IMR-90 (cell line): ENCODE measurements around the gene FSTL3. TPM values are rescaled to one million over a fixed set of nuclear protein-coding genes. Genes with fewer than 3 reads are reported as not detected.
A peak's percentile ranks its signal among the peaks of the same experiment; 100 is the strongest.

Source experiments
- ATAC-seq: fragments of 200-7000 bp; cut with Tn5 transposase; 2 replicates; pipeline ENCODE4 v1.9.1; 2020; ENCODE audit warnings: low read depth, mild to moderate bottlenecking, moderate library complexity
- BruUV-seq: library from RNA; stranded (reverse); fragments of 400-500 nt; replicated peaks from 2 replicates; lab custom pipeline; 2021; lab: Mats Ljungman, UMichigan
- CTCF ChIA-PET: fragments of 300-600 bp; formaldehyde crosslinking; extraction: SDS; loops from one replicate; lab custom pipeline; 2021; ENCODE audit warnings: antibody characterized with exemption; lab: Yijun Ruan, JAX
- POLR2A ChIA-PET: fragments of 300-600 bp; sonication (Branson Sonifier 250); formaldehyde crosslinking; loops from one replicate; lab custom pipeline; 2022; ENCODE audit warnings: antibody characterized with exemption; ENCODE audit not compliant: unreplicated experiment; lab: Charles Lee
- DNase-seq: peaks from one replicate; pipeline ENCODE4 v3.0.0; 2013
- H2AFZ ChIP-seq: replicated peaks from 2 replicates; pipeline ENCODE3; 2013; ENCODE audit warnings: low read length, mild to moderate bottlenecking; ENCODE audit not compliant: poor library complexity
- H2AK5ac ChIP-seq: 2 replicates; pipeline ENCODE4 v1.6.1; 2013; ENCODE audit warnings: low read depth, low read length, inconsistent platforms
- H2AK9ac ChIP-seq: replicated peaks from 2 replicates; pipeline ENCODE3; 2013; ENCODE audit warnings: mild to moderate bottlenecking, low read depth, low read length, moderate library complexity; ENCODE audit not compliant: poor library complexity
- H2BK120ac ChIP-seq: 2 replicates; pipeline ENCODE4 v1.6.1; 2013; ENCODE audit warnings: low read depth, low read length, inconsistent platforms
- H2BK15ac ChIP-seq: 3 replicates; pipeline ENCODE4 v1.6.1; 2013; ENCODE audit warnings: low read depth, low read length, inconsistent platforms
- H2BK20ac ChIP-seq: 2 replicates; pipeline ENCODE4 v1.6.1; 2013; ENCODE audit warnings: low read depth, mild to moderate bottlenecking, inconsistent platforms, low read length, moderate library complexity
- H2BK5ac ChIP-seq: 2 replicates; pipeline ENCODE4 v1.6.1; 2013; ENCODE audit warnings: mild to moderate bottlenecking, low read depth, low read length, inconsistent platforms; ENCODE audit not compliant: poor library complexity, severe bottlenecking
- H3K14ac ChIP-seq: replicated peaks from 2 replicates; pipeline ENCODE4 v1.6.1; 2013; ENCODE audit warnings: low read depth, low read length, inconsistent platforms
- H3K18ac ChIP-seq: 2 replicates; pipeline ENCODE4 v1.6.1; 2013; ENCODE audit warnings: low read depth, low read length, control low read depth
- H3K23ac ChIP-seq: 2 replicates; pipeline ENCODE4 v1.6.1; 2013; ENCODE audit warnings: low read depth, low read length, inconsistent platforms
- H3K27ac ChIP-seq: 2 replicates; pipeline ENCODE4 v1.5.1; 2013; ENCODE audit warnings: mild to moderate bottlenecking, control low read depth, low read length; ENCODE audit not compliant: insufficient read depth
- H3K27me3 ChIP-seq: 2 replicates; pipeline ENCODE4 v1.6.1; 2013; ENCODE audit warnings: low read length; ENCODE audit not compliant: control insufficient read depth, insufficient read depth
- H3K36me3 ChIP-seq: 2 replicates; pipeline ENCODE4 v1.6.1; 2013; ENCODE audit warnings: low read length, mixed read lengths; ENCODE audit not compliant: control insufficient read depth, insufficient read depth
- H3K4ac ChIP-seq: 2 replicates; pipeline ENCODE4 v1.6.1; 2013; ENCODE audit warnings: low read depth, low read length, inconsistent platforms
- H3K4me1 ChIP-seq: 2 replicates; pipeline ENCODE4 v1.6.1; 2013; ENCODE audit warnings: low read length, mixed read lengths; ENCODE audit not compliant: control insufficient read depth, insufficient read depth
- H3K4me2 ChIP-seq: 2 replicates; pipeline ENCODE4 v1.6.1; 2013; ENCODE audit warnings: low read depth, mild to moderate bottlenecking, control low read depth, low read length, moderate library complexity
- H3K4me3 ChIP-seq: 2 replicates; pipeline ENCODE4 v1.5.1; 2013; ENCODE audit warnings: low read depth, mild to moderate bottlenecking, control low read depth, low read length, moderate library complexity; ENCODE audit not compliant: insufficient read depth
- H3K56ac ChIP-seq: 2 replicates; pipeline ENCODE4 v1.6.1; 2013; ENCODE audit warnings: low read length, inconsistent platforms; ENCODE audit not compliant: insufficient read depth; ENCODE audit errors: extremely low read depth
- H3K79me1 ChIP-seq, 2 experiments: 2 replicates each; pipeline ENCODE4 v1.6.1; 2013; ENCODE audit warnings: low read length in 2 of 2, inconsistent platforms in 1 of 2, low read depth in 1 of 2
- H3K9ac ChIP-seq: 2 replicates; pipeline ENCODE4 v1.6.1; 2013; ENCODE audit warnings: low read depth, low read length, control low read depth
- H3K9me1 ChIP-seq: 2 replicates; pipeline ENCODE4 v1.6.1; 2013; ENCODE audit warnings: low read length, inconsistent platforms; ENCODE audit not compliant: insufficient read depth
- H3K9me3 ChIP-seq: 2 replicates; pipeline ENCODE4 v1.6.1; 2013; ENCODE audit warnings: low read length; ENCODE audit not compliant: control insufficient read depth, insufficient read depth
- H4K20me1 ChIP-seq: 2 replicates; pipeline ENCODE4 v1.6.1; 2013; ENCODE audit warnings: low read length, inconsistent platforms; ENCODE audit not compliant: insufficient read depth
- H4K5ac ChIP-seq: 2 replicates; pipeline ENCODE4 v1.6.1; 2013; ENCODE audit warnings: mild to moderate bottlenecking, low read depth, low read length, control low read depth
- H4K8ac ChIP-seq, 2 experiments: 2 replicates each; pipeline ENCODE4 v1.6.1; 2013; ENCODE audit warnings: low read depth in 2 of 2, low read length in 2 of 2, control low read depth in 1 of 2, inconsistent platforms in 1 of 2
- H4K91ac ChIP-seq: 2 replicates; pipeline ENCODE4 v1.6.1; 2013; ENCODE audit warnings: low read depth, low read length, inconsistent platforms; ENCODE audit not compliant: insufficient read depth
- BHLHE40 ChIP-seq: fragments of 150-350 bp; IDR thresholded peaks from 2 replicates; pipeline ENCODE4 v1.6.1; 2016; ENCODE audit warnings: mild to moderate bottlenecking, low read depth, low read length
- CEBPB ChIP-seq: IDR thresholded peaks from 2 replicates; pipeline ENCODE4 v1.6.1; 2012; ENCODE audit warnings: low read depth, low read length, improper control_type of control experiment
- CHD1 ChIP-seq: IDR thresholded peaks from 2 replicates; pipeline ENCODE4 v1.6.1; 2012; ENCODE audit warnings: low read depth, low read length, improper control_type of control experiment
- FOS ChIP-seq: fragments of 150-350 bp; IDR thresholded peaks from 2 replicates; pipeline ENCODE4 v1.6.1; 2016; ENCODE audit warnings: low read depth, low read length
- MAFK ChIP-seq: IDR thresholded peaks from 2 replicates; pipeline ENCODE4 v1.6.1; 2012; ENCODE audit warnings: low read depth, low read length, improper control_type of control experiment
- MAZ ChIP-seq: IDR thresholded peaks from 2 replicates; pipeline ENCODE4 v1.6.1; 2012; ENCODE audit warnings: low read depth, mild to moderate bottlenecking, low read length, improper control_type of control experiment, moderate library complexity, borderline replicate concordance
- NFE2L2 ChIP-seq: fragments of 150-350 bp; IDR thresholded peaks from 2 replicates; pipeline ENCODE4 v1.6.1; 2016; ENCODE audit warnings: low read depth, mild to moderate bottlenecking, low read length
- POLR2A ChIP-seq: IDR thresholded peaks from 2 replicates; pipeline ENCODE4 v1.6.1; 2012; ENCODE audit warnings: mild to moderate bottlenecking, low read depth, low read length
- RAD21 ChIP-seq: IDR thresholded peaks from 2 replicates; pipeline ENCODE4 v1.6.1; 2012; ENCODE audit warnings: low read length, improper control_type of control experiment
- RCOR1 ChIP-seq: IDR thresholded peaks from 2 replicates; pipeline ENCODE4 v1.6.1; 2012; ENCODE audit warnings: mild to moderate bottlenecking, low read length, improper control_type of control experiment; ENCODE audit not compliant: insufficient replicate concordance
- RFX5 ChIP-seq: IDR thresholded peaks from 2 replicates; pipeline ENCODE4 v1.8.0; 2012; ENCODE audit warnings: low read depth, mild to moderate bottlenecking, low read length, moderate library complexity
- WGBS, 2 experiments: methylation state at CpG; one replicate each; pipeline versions ENCODE4 v1.1.5 to v1.1.7; 2013; ENCODE audit warnings: missing lambda C conversion rate in 2 of 2; ENCODE audit not compliant: insufficient read length in 1 of 2; ENCODE audit errors: extremely low coverage in 2 of 2; 5-methylcytosine and 5-hydroxymethylcytosine counted together
- dilution Hi-C: fragments of 300-500 bp; cut with HindIII; formaldehyde crosslinking; loops from one replicate; pipeline ENCODE4 v1.14.3; 2018; ENCODE audit warnings: low sequenced_read_pairs; ENCODE audit not compliant: unreplicated experiment
- in situ Hi-C: fragments of 300-500 bp; cut with MboI; formaldehyde crosslinking; loops from 3 replicates; pipeline ENCODE4 v1.14.3; 2019; ENCODE audit warnings: low sequenced_read_pairs, inconsistent platforms, mixed read lengths
- intact Hi-C: fragments of 100-400 bp; cut with micrococcal nuclease; formaldehyde crosslinking; loops from 2 replicates; pipeline ENCODE4 v1.10.0; 2022
- polyA plus RNA-seq, 3 experiments: library from polyadenylated mRNA; depleted of rRNA; stranded (reverse); fragments of >200 nt; gene quantifications; 2 replicates each; pipeline ENCODE4 v1.2.3, GENCODE V29; 2012; ENCODE audit warnings: low replicate concordance in 1 of 3
- total RNA-seq: library from RNA; depleted of rRNA; stranded (reverse); fragments of >200 nt; gene quantifications from 2 replicates; pipeline ENCODE4 v1.2.3, GENCODE V29; 2012
- TF ChIP-seq, protein P1 (sequence below): fragments of 150-350 bp; IDR thresholded peaks from 2 replicates; pipeline ENCODE4 v1.6.1; 2017; ENCODE audit warnings: mild to moderate bottlenecking, antibody characterized with exemption, low read length, low read depth
- TF ChIP-seq, protein P2 (sequence below): fragments of 150-350 bp; IDR thresholded peaks from 2 replicates; pipeline ENCODE4 v1.6.1; 2016; ENCODE audit warnings: low read depth, mild to moderate bottlenecking, low read length, moderate library complexity, borderline replicate concordance

The FSTL3 gene
- total and polyA plus RNA-seq, 2 of the 4 experiments (the other 2 are of a cell fraction): 32.3 to 76.9 TPM

DNA sequence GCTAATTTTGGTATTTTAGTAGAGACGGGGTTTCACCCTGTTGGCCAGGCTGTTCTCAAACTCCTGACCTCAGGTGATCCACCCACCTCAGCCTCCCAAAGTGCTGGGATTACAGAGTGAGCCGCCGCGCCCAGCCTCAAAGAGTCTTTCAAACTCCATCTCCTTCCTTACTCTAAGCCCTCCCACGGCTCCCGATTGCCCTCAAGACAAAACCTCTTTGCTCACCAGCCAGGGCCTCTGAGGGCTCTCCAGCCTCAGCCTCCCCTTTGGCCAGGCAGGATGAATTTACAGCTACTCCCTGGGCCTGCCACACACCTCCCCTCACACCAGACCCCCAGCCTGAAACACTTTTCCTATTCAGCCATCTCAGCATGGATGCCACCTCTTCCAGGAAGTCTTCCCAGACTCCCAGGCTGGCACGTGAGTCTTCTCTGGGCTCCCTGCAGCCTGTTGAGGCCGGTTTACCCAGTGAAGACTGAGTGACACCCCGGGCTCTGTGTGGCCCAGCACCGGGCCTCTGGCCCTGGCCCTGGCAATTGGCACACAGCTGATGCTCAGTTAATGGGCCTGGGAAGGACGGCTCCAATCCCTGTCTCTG, 11.5 kb downstream of the FSTL3 start:
- peaks cover 0 to 3% of the 10 kb centered on the region in 2 experiments; a peak in 1 of 4 replicates for H3K79me1 ChIP-seq
- ChIA-PET POLR2A (no interaction called here), CTCF (no interaction called here)
- peak overlapping the region; percentile 56; the same call in 1 of the 2 replicates for H2AK5ac ChIP-seq
- H3K36me3 ChIP-seq: no peaks in the 10 kb centered on the region; the same call in 1 of the 2 replicates
- 0 out of 2 replicates have a peak overlapping the region, but pooled peaks have one; percentile 47 for H3K4ac ChIP-seq
- peak; percentile 12; the same call in 1 of the 2 replicates for ATAC-seq
- in situ Hi-C loops (no loop called here), intact Hi-C loops (no loop called here), dilution Hi-C loops (no loop called here)
- TF ChIP-seq RAD21 (no peak), MAZ (no peak), NFE2L2 (no peak), RCOR1 (no peak), FOS (no peak), CHD1 (no peak), POLR2A (no peak), MAFK (no peak), BHLHE40 (no peak), CEBPB (no peak), RFX5 (no peak)
- TF ChIP-seq, protein P1, sequence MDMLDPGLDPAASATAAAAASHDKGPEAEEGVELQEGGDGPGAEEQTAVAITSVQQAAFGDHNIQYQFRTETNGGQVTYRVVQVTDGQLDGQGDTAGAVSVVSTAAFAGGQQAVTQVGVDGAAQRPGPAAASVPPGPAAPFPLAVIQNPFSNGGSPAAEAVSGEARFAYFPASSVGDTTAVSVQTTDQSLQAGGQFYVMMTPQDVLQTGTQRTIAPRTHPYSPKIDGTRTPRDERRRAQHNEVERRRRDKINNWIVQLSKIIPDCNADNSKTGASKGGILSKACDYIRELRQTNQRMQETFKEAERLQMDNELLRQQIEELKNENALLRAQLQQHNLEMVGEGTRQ: no peak
- TF ChIP-seq, protein P2, sequence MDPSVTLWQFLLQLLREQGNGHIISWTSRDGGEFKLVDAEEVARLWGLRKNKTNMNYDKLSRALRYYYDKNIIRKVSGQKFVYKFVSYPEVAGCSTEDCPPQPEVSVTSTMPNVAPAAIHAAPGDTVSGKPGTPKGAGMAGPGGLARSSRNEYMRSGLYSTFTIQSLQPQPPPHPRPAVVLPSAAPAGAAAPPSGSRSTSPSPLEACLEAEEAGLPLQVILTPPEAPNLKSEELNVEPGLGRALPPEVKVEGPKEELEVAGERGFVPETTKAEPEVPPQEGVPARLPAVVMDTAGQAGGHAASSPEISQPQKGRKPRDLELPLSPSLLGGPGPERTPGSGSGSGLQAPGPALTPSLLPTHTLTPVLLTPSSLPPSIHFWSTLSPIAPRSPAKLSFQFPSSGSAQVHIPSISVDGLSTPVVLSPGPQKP: no peak
- DNase-seq: no peak
- no peaks in the 10 kb centered on the region for H3K9me3 ChIP-seq
- no peak overlapping the region for H2BK120ac ChIP-seq
- H3K27me3 ChIP-seq: no peaks in the 10 kb centered on the region
- no peak overlapping the region for H3K4me3 ChIP-seq
- peak overlapping the region; percentile 34 for H2AFZ ChIP-seq
- 84% methylated on average over 8 of the region's 11 CpGs; no CpG with 5 or more reads in 1 of the 2 experiments for whole genome bisulfite sequencing, 2 experiments
- H3K18ac ChIP-seq: no peak overlapping the region; the same call in 1 of the 2 replicates
- no peak overlapping the region for H3K27ac ChIP-seq
- H3K9me1 ChIP-seq: no peaks in the 10 kb centered on the region; the same call in 1 of the 2 replicates
- H4K5ac ChIP-seq: no peak overlapping the region
- no peak overlapping the region for H4K91ac ChIP-seq
- 0 out of 2 replicates have a peak overlapping the region, but pooled peaks have one; percentile 34 for H2BK20ac ChIP-seq
- H2BK15ac ChIP-seq: no peak overlapping the region
- H3K9ac ChIP-seq: no peak overlapping the region
- no peaks in the 10 kb centered on the region; the same call in 1 of the 2 replicates for H4K20me1 ChIP-seq
- peaks cover 3% of the 10 kb centered on the region; the same call in 1 of the 2 replicates for H3K4me1 ChIP-seq
- H3K23ac ChIP-seq: no peak overlapping the region
- H2BK5ac ChIP-seq: no peak overlapping the region
- BruUV-seq: no TSS peak
- H2AK9ac ChIP-seq: no peak overlapping the region
- no peak overlapping the region for H3K14ac ChIP-seq
- no peak overlapping the region for H3K4me2 ChIP-seq
- no peak overlapping the region for H3K56ac ChIP-seq
- peak overlapping the region in 1 of 2 experiments; percentile 40; a peak in 1 of 4 replicates for H4K8ac ChIP-seq
